ENCODE results near the gene ANK3. TPM values are rescaled to one million over a fixed set of nuclear protein-coding genes. Genes with fewer than 3 reads are reported as not detected.

The ANK3 gene
- total RNA-seq, 2 donors from 2014 or later: 41.0 to 113 TPM

DNA sequence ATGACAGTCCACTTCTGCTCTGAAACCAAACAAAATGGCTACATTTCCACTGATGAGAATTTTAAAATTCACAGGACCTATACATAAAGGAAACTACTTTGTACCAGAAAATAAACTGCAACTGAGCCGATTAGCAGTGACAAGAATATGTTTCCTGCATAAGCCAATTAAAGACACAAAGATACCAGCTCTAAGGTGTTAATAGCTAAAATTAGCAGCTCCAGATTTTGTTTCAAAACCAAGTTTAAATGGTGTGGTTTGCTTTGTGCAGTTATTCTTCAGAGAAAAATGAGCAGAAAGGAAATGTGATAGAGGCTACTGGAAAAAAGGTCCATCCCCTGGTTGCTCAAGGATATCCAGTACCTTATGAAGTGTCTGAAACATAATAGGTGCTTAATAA is 123.2 kb downstream of the ANK3 start:
- no peaks in the 10 kb centered on the region for H3K9me3 ChIP-seq
- no peak overlapping the region for H3K27ac ChIP-seq
- H3K36me3 ChIP-seq (replicated peaks in 1 of 2; ENCODE audit: insufficient read depth in 1 of 2, low read depth in 2 of 2): no peaks in the 10 kb centered on the region
- H3K27me3 ChIP-seq: no peaks in the 10 kb centered on the region
- ATAC-seq (no peak), DNase-seq (no peak)
- H3K4me3 ChIP-seq: no peak overlapping the region
- TF ChIP-seq, protein P1, sequence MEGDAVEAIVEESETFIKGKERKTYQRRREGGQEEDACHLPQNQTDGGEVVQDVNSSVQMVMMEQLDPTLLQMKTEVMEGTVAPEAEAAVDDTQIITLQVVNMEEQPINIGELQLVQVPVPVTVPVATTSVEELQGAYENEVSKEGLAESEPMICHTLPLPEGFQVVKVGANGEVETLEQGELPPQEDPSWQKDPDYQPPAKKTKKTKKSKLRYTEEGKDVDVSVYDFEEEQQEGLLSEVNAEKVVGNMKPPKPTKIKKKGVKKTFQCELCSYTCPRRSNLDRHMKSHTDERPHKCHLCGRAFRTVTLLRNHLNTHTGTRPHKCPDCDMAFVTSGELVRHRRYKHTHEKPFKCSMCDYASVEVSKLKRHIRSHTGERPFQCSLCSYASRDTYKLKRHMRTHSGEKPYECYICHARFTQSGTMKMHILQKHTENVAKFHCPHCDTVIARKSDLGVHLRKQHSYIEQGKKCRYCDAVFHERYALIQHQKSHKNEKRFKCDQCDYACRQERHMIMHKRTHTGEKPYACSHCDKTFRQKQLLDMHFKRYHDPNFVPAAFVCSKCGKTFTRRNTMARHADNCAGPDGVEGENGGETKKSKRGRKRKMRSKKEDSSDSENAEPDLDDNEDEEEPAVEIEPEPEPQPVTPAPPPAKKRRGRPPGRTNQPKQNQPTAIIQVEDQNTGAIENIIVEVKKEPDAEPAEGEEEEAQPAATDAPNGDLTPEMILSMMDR (IDR thresholded peaks at IDR 0.05): no peak
- TF ChIP-seq POLR2A (IDR thresholded peaks at IDR 0.05): no peak
- intact Hi-C loops (cut with DNase I): no loop called here
- H3K4me1 ChIP-seq: no peaks in the 10 kb centered on the region
- WGBS, 2 donors: 79 to 85% methylated on average over 1 of the region's 1 CpG

DNA sequence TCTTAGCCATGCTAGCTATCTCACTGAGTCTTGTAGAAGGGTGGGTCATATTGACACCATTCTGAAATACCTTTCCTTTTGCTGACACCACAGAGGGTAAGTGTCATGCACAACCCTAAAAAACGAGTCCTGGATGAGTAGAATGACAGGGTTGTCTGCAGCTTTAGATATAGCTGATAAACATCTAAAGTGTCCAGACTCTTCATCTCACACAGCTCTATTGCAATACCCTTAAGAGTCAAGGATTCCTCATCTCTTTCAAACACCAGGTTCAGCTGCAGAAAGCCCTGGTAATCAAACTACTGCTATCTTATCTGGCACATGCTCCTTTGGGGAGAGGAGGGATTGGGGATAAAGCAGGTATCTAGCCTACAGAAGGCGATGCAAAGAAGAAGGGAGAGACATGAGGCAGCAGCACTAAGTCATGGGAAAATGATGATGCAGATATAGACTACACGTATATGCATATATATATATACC is 127.0 kb downstream of the ANK3 start:
- intact Hi-C loops (cut with DNase I): no loop called here
- no peak overlapping the region for H3K27ac ChIP-seq
- H3K27me3 ChIP-seq: no peaks in the 10 kb centered on the region
- 75 to 77% methylated on average over 3 of the region's 3 CpGs for WGBS, 2 donors
- no peak for DNase-seq
- no peak overlapping the region for H3K4me3 ChIP-seq
- no peaks in the 10 kb centered on the region for H3K9me3 ChIP-seq
- no peaks in the 10 kb centered on the region for H3K36me3 ChIP-seq (replicated peaks in 1 of 2; ENCODE audit: insufficient read depth in 1 of 2, low read depth in 2 of 2)
- TF ChIP-seq POLR2A (IDR thresholded peaks at IDR 0.05): no peak
- TF ChIP-seq, protein P1 (IDR thresholded peaks at IDR 0.05): no peak
- ATAC-seq: no peak
- H3K4me1 ChIP-seq: peaks cover 6% of the 10 kb centered on the region

DNA sequence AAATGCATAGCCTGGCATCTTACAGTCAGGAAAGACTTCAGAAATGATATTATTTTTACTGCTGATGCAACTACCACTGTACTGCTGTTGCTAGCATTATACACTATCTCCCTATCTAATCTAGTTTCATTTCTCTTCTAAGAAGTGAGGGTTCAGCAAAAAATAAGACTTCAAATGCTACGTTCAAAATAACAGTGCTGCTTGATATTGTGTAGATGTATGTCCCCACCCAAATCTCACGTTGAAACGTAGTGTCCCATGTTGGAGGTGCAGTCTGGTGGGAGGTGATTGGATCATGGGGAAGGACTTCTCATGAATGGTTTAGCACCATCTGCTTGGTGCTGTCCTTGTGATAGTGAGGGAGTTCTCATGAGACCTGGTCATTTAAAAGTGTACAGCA is 129.4 kb downstream of the ANK3 start:
- DNase-seq: no peak
- H3K27ac ChIP-seq: no peak overlapping the region
- ATAC-seq: no peak
- H3K36me3 ChIP-seq (replicated peaks in 1 of 2; ENCODE audit: insufficient read depth in 1 of 2, low read depth in 2 of 2): no peaks in the 10 kb centered on the region
- H3K4me3 ChIP-seq: no peak overlapping the region
- no peak for TF ChIP-seq POLR2A (IDR thresholded peaks at IDR 0.05)
- no peaks in the 10 kb centered on the region for H3K9me3 ChIP-seq
- no peaks in the 10 kb centered on the region for H3K27me3 ChIP-seq
- peaks cover 6% of the 10 kb centered on the region for H3K4me1 ChIP-seq
- intact Hi-C loops (cut with DNase I): no loop called here
- WGBS, 2 donors: 91 to 93% methylated on average over 3 of the region's 3 CpGs

DNA sequence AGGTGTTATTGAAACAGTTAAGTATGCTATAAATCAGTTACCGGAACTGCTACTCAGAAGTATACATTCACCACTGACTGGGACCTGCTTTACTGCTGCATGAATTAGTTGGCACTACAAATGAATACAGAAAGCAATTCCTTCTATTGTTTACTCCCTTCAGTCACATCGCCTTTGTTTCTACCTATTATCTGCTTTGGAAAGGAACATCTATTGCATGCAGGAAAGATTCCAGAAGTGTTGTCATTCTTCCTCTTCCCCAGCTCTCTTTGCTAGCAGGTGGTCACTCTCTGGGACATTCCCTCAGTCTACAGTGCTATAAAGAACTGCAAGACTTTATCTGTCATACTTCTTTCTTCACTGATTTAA is 131.3 kb downstream of the ANK3 start:
- ATAC-seq (no peak), DNase-seq (no peak)
- Histone ChIP-seq H3K27ac (no peak overlapping the region), H3K4me3 (no peak overlapping the region), H3K36me3 (replicated peaks in 1 of 2; ENCODE audit: insufficient read depth in 1 of 2, low read depth in 2 of 2) (no peaks in the 10 kb centered on the region), H3K27me3 (no peaks in the 10 kb centered on the region), H3K4me1 (peaks cover 6% of the 10 kb centered on the region), H3K9me3 (no peaks in the 10 kb centered on the region)
- TF ChIP-seq, protein P1 (IDR thresholded peaks at IDR 0.05): no peak
- TF ChIP-seq POLR2A (IDR thresholded peaks at IDR 0.05): no peak
- WGBS, 2 donors: 55 to 60% methylated on average over 2 of the region's 2 CpGs
- intact Hi-C loops (cut with DNase I): no loop called here

DNA sequence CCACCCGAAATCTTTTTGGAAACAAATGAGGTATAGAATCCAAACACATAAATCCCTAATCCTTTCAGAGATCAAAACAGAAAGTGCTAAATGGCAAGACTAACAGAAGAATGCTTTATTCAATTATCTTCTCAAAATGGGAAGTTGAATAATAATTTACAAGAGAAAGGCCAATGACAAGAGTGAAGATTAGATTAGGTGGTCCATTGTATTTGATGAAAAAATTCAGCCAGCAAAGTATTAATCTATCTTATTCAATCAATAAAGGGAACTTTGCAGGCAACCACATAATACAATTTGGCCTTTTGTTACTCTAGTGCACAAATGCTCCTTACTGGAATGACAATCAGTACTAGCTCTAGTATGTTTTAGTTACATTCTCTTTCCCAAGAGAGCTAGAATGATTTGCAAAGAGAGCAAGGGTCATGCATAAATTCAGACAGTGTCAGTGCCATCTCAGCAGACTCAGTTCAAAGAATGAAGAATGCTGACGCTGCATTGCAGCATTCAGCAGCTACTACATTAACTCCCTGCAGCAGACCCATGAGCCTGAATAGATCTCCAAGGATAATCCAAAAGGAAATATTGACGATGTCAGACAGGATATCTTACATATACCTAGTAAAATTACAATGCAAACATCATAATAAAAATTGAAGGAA is 131.8 kb downstream of the ANK3 start:
- no peak overlapping the region for H3K4me3 ChIP-seq
- no peaks in the 10 kb centered on the region for H3K27me3 ChIP-seq
- H3K9me3 ChIP-seq: no peaks in the 10 kb centered on the region
- intact Hi-C loops (cut with DNase I): no loop called here
- H3K36me3 ChIP-seq (replicated peaks in 1 of 2; ENCODE audit: insufficient read depth in 1 of 2, low read depth in 2 of 2): no peaks in the 10 kb centered on the region
- DNase-seq (no peak), ATAC-seq (no peak)
- no peak for TF ChIP-seq POLR2A (IDR thresholded peaks at IDR 0.05)
- TF ChIP-seq, protein P1 (IDR thresholded peaks at IDR 0.05): no peak
- 52 to 60% methylated on average over 3 of the region's 3 CpGs for WGBS, 2 donors
- peaks cover 6% of the 10 kb centered on the region for H3K4me1 ChIP-seq
- no peak overlapping the region for H3K27ac ChIP-seq
